Endothelial cell of umbilical vein (primary cell): Measurements from ENCODE around the gene TMC3. TPM values are rescaled to one million over a fixed set of nuclear protein-coding genes. Genes with fewer than 3 reads are reported as not detected.

Experiments
- BruUV-seq: library from RNA; stranded (reverse); fragments of 400-500 nt; replicated peaks from 2 replicates; lab custom pipeline; 2021; lab: Mats Ljungman, UMichigan
- CTCF ChIA-PET: fragments of 300-600, 350-600 bp; sonication (Branson Sonifier 250); formaldehyde crosslinking; loops from one replicate; lab custom pipeline; 2021; ENCODE audit warnings: antibody characterized with exemption, inconsistent platforms; lab: Charles Lee
- POLR2A ChIA-PET: fragments of 300-600, 350-600 bp; sonication (Branson Sonifier 250); formaldehyde crosslinking; loops from one replicate; lab custom pipeline; 2021; ENCODE audit warnings: antibody characterized with exemption, inconsistent platforms; lab: Charles Lee
- DNase-seq: peaks from one replicate; pipeline ENCODE4 v3.0.0-alpha.2; 2011; ENCODE audit warnings: low read depth, low spot score
- FAIRE-seq: peaks from 2 replicates; lab custom pipeline; 2011; peaks lifted over from hg19 to GRCh38; lab: Jason Lieb, UNC
- H2AFZ ChIP-seq: 2 replicates; pipeline ENCODE4 v1.6.0; 2012; ENCODE audit warnings: low read depth, low read length, control low read depth, inconsistent platforms
- H3K27ac ChIP-seq: 2 replicates; pipeline ENCODE4 v1.5.1; 2011; ENCODE audit warnings: low read depth, mild to moderate bottlenecking, control low read depth, low read length, moderate library complexity; ENCODE audit not compliant: insufficient read depth
- H3K27me3 ChIP-seq, 2 experiments: 2 replicates each; pipeline versions ENCODE4 v1.6.0 to v1.6.1; 2011; ENCODE audit warnings: low read length in 2 of 2, mixed read lengths in 1 of 2; ENCODE audit not compliant: control insufficient read depth in 2 of 2, insufficient read depth in 2 of 2
- H3K36me3 ChIP-seq, 2 experiments: 2 replicates in 1 of 2; 3 replicates in 1 of 2; pipeline ENCODE4 v1.5.1; 2011; ENCODE audit warnings: low read length in 2 of 2, mild to moderate bottlenecking in 1 of 2, moderate library complexity in 1 of 2; ENCODE audit not compliant: control insufficient read depth in 2 of 2, insufficient read depth in 2 of 2; ENCODE audit errors: extremely low read depth in 1 of 2
- H3K4me1 ChIP-seq: 3 replicates; pipeline ENCODE4 v1.5.1; 2011; ENCODE audit warnings: mild to moderate bottlenecking, low read length; ENCODE audit not compliant: control insufficient read depth, insufficient read depth; ENCODE audit errors: extremely low read depth
- H3K4me2 ChIP-seq: 2 replicates; pipeline ENCODE4 v1.6.1; 2011; ENCODE audit warnings: low read length, control low read depth, mixed read lengths; ENCODE audit not compliant: insufficient read depth
- H3K4me3 ChIP-seq, 3 experiments: fragments of 200-600 bp in 1 of 3; sonication (generic), shearing (Covaris generic) in 1 of 3; replicated peaks in 1 of 3; 2 replicates each; pipeline ENCODE4 v1.5.1; 2011 to 2016; ENCODE audit warnings: control low read depth in 3 of 3, low read length in 3 of 3, mild to moderate bottlenecking in 2 of 3, inconsistent platforms in 1 of 3, low read depth in 1 of 3, moderate library complexity in 1 of 3; ENCODE audit not compliant: insufficient read depth in 1 of 3
- H3K79me2 ChIP-seq: 2 replicates; pipeline ENCODE4 v1.6.0; 2012; ENCODE audit warnings: low read length, inconsistent platforms; ENCODE audit not compliant: control insufficient read depth, insufficient read depth
- H3K9ac ChIP-seq: replicated peaks from 2 replicates; pipeline ENCODE3; 2011; ENCODE audit warnings: low read length, control low read depth; ENCODE audit not compliant: insufficient read depth; ENCODE audit errors: extremely low read depth
- H3K9me1 ChIP-seq: replicated peaks from 3 replicates; pipeline ENCODE4 v1.6.0; 2011; ENCODE audit warnings: mild to moderate bottlenecking, low read length; ENCODE audit not compliant: control insufficient read depth, insufficient read depth; ENCODE audit errors: extremely low read depth
- H3K9me3 ChIP-seq: replicated peaks from 2 replicates; pipeline ENCODE4 v1.5.1; 2012; ENCODE audit warnings: low read length, inconsistent platforms; ENCODE audit not compliant: control insufficient read depth, insufficient read depth
- H4K20me1 ChIP-seq: replicated peaks from 2 replicates; pipeline ENCODE3; 2011; ENCODE audit warnings: mild to moderate bottlenecking, low read length; ENCODE audit not compliant: control insufficient read depth, insufficient read depth; ENCODE audit errors: extremely low read depth
- CTCF ChIP-seq, 2 donors: IDR thresholded peaks; 1 replicate in 1 of 2; 2 replicates in 1 of 2; pipeline ENCODE4 v1.5.1; 2011; ENCODE audit warnings: low read length in 2 of 2, mild to moderate bottlenecking in 2 of 2, moderate library complexity in 2 of 2, control low read depth in 1 of 2, inconsistent platforms in 1 of 2, low read depth in 1 of 2; ENCODE audit not compliant: insufficient read depth in 1 of 2; ENCODE audit errors: extremely low read depth in 1 of 2
- EZH2 ChIP-seq: IDR thresholded peaks from 2 replicates; pipeline ENCODE4 v1.6.1; 2012; ENCODE audit warnings: borderline replicate concordance, low read depth, mild to moderate bottlenecking, moderate library complexity, low read length, inconsistent platforms; ENCODE audit not compliant: severe bottlenecking
- FOS ChIP-seq: IDR thresholded peaks from 2 replicates; pipeline ENCODE4 v1.6.1; 2011; ENCODE audit warnings: mild to moderate bottlenecking, low read length, moderate library complexity, borderline replicate concordance; ENCODE audit not compliant: insufficient read depth
- GATA2 ChIP-seq: IDR thresholded peaks from 2 replicates; pipeline ENCODE4 v1.7.0; 2011; ENCODE audit warnings: low read depth, mild to moderate bottlenecking, moderate library complexity, mixed read lengths, low read length; ENCODE audit not compliant: insufficient read length, insufficient read depth
- JUN ChIP-seq: IDR thresholded peaks from 2 replicates; pipeline ENCODE4 v1.6.1; 2011; ENCODE audit warnings: borderline replicate concordance, low read depth; ENCODE audit not compliant: insufficient read length, insufficient read depth
- MAX ChIP-seq: IDR thresholded peaks from 2 replicates; pipeline ENCODE4 v1.6.1; 2011; ENCODE audit not compliant: insufficient read depth, insufficient read length
- MYC ChIP-seq: IDR thresholded peaks from one replicate; pipeline ENCODE4 v1.6.1; 2011; ENCODE audit warnings: mild to moderate bottlenecking, low read depth, low read length
- POLR2A ChIP-seq: IDR thresholded peaks from 2 replicates; pipeline ENCODE4 v1.6.1; 2012; ENCODE audit warnings: low read depth, mild to moderate bottlenecking, control low read depth, low read length
- POLR2AphosphoS5 ChIP-seq: IDR thresholded peaks from 2 replicates; pipeline ENCODE4 v1.6.1; 2012; ENCODE audit warnings: low read depth, mild to moderate bottlenecking, control low read depth, low read length, moderate library complexity; ENCODE audit not compliant: insufficient read depth
- dilution Hi-C: fragments of 300-500 bp; cut with MboI; formaldehyde crosslinking; loops from one replicate; pipeline ENCODE4 v1.15.0; 2019; ENCODE audit warnings: low sequenced_read_pairs; ENCODE audit not compliant: extremely low pct_ligation_motif_present
- intact Hi-C: fragments of 100-400 bp; cut with micrococcal nuclease; formaldehyde crosslinking; loops from one replicate; pipeline ENCODE4 v1.10.0; 2022
- polyA plus RNA-seq, 4 experiments: library from polyadenylated mRNA; depleted of rRNA in 3 of 4; stranded (reverse) in 3 of 4; unstranded in 1 of 4; fragments of >200 nt; gene quantifications; 2 replicates each; pipeline versions ENCODE4 v1.2.1 to v1.2.3, GENCODE V29; 2011 to 2012; ENCODE audit warnings: missing spikeins in 1 of 4
- total RNA-seq: library from RNA; stranded (reverse); gene quantifications from 2 replicates; pipeline ENCODE4 v1.2.3, GENCODE V29; 2021

TMC3 gene
- total and polyA plus RNA-seq, 2 donors (not counting 3 experiments of a cell fraction or from before 2014, with no cell fraction given) = not detected

GRCh38 chr15:81375461-81375860 is 1.4 kb upstream of the TMC3 start:
- no peak for TF ChIP-seq CTCF (IDR thresholded peaks at IDR 0.05; ENCODE audit: extremely low read depth in 1 of 2, insufficient read depth in 1 of 2, low read depth in 1 of 2, low read length in 2 of 2)
- TF ChIP-seq MAX = no peak
- no peak for TF ChIP-seq EZH2
- no peak for TF ChIP-seq FOS
- no peak for TF ChIP-seq GATA2
- no peak for TF ChIP-seq POLR2AphosphoS5
- TF ChIP-seq JUN = no peak
- TF ChIP-seq MYC = no peak
- no peak for TF ChIP-seq POLR2A

More at GRCh38 chr15:81375461-81375860, 1.4 kb upstream of the TMC3 start:
- no TSS peak for BruUV-seq
- H3K27me3 ChIP-seq = peaks cover 0 to 3% of the 10 kb centered on the region in 2 experiments
- ChIA-PET POLR2A (no interaction called here), CTCF (no interaction called here)
- H3K9ac ChIP-seq = no peak overlapping the region
- no peaks in the 10 kb centered on the region for H3K4me1 ChIP-seq
- no peaks in the 10 kb centered on the region for H3K36me3 ChIP-seq
- no peak overlapping the region for H3K27ac ChIP-seq
- H3K4me3 ChIP-seq = no peak overlapping the region
- H3K4me2 ChIP-seq = no peak overlapping the region
- DNase-seq (no peak), FAIRE-seq (no peak)
- dilution Hi-C loops (no loop called here), intact Hi-C loops (no loop called here)
- no peaks in the 10 kb centered on the region for H3K79me2 ChIP-seq
- no peak overlapping the region for H2AFZ ChIP-seq
- no peaks in the 10 kb centered on the region for H3K9me1 ChIP-seq
- no peaks in the 10 kb centered on the region for H4K20me1 ChIP-seq
- H3K9me3 ChIP-seq = no peaks in the 10 kb centered on the region
